ENCODE data around the gene SMAGP.
"Not testable (repeated sequence)": the region's sequence is repeated elsewhere in the genome, so short reads cannot be mapped to it uniquely, and the experiment has no call there.

SMAGP gene, protein sequence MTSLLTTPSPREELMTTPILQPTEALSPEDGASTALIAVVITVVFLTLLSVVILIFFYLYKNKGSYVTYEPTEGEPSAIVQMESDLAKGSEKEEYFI

GRCh38 chr12:51270067-51270950 is at the start of gene SMAGP:
SMAGP (minus strand) TSS chr12:51270415; CDS start chr12:51269278, 1,137 bp downstream.
- DNase-seq (ENCODE audit: low spot score), result peak; percentile 66

GRCh38 chr12:51318846-51319599 is 48.8 kb upstream of the SMAGP start:
- DNase-seq (ENCODE audit: low spot score), result no peak

DNA sequence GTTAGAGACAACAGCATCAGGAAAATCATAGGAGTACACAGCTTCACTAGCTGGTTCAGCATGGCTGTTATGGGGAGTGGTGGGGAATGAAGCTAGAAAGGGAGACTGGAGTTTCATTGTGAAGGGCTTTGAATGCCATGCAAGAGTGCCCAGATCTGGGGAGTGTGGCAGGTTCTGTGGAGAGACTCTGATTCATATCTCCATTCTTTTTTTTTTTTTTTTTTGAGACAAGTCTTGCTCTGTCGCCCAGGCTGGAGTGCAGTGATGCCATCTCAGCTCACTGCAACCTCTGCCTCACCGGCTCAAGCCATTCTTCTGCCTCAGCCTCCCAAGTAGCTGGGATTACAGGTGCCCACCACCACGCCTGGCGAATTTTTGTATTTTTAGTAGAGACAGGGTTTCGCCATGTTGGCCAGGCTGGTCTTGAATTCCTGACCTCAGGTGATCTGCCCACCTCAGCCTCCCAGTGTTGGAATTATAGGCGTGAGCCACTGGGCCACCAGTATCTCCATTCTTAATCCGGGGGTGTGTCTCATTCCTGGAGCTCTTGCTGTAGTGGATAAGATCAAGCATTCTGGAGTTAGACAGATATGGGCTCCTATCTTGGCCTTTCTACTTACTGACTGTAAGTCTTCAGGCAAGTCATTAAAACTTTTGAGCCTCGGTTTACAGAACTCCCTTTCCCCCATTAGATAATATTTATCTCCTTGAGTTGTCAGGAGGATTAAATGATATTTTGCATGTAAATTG is 48.0 kb upstream of the SMAGP start:
- DNase-seq (ENCODE audit: low spot score), result not testable (repeated sequence)

GRCh38 chr12:51311389-51311788 is 41.2 kb upstream of the SMAGP start:
- DNase-seq (ENCODE audit: low spot score), result no peak

- peak; percentile 83 for DNase-seq (ENCODE audit: low spot score)
Observed at GRCh38 chr12:51307655-51308593, 37.7 kb upstream of the SMAGP start.

DNA sequence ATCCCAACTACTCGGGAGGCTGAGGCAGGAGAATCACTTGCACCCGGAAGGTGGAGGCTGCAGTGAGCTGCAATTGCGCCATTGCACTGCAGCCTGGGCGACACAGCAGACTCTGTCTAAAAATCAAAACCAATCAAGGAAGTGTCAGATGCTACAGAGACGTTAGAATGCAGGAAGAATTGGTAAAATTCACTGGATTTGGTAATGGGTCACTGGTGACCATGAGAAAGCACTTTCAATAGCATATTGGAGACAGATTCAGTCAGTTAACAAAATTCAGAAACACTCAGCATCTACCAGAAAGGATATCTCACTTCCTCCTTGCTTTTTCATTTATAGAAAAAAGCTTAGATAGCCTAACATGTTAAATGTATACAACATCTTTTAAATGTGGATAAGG is 36.3 kb upstream of the SMAGP start:
- DNase-seq (ENCODE audit: low spot score), result no peak

- not testable (repeated sequence) for DNase-seq (ENCODE audit: low spot score)
Observed at GRCh38 chr12:51300768-51301167, 30.6 kb upstream of the SMAGP start.

GRCh38 chr12:51295651-51296050 is 25.4 kb upstream of the SMAGP start:
- DNase-seq (ENCODE audit: low spot score), result no peak

GRCh38 chr12:51294097-51294496 is 23.9 kb upstream of the SMAGP start:
- DNase-seq (ENCODE audit: low spot score), result not testable (repeated sequence)

GRCh38 chr12:51293696-51294095 is 23.5 kb upstream of the SMAGP start:
- DNase-seq (ENCODE audit: low spot score), result no peak

DNA sequence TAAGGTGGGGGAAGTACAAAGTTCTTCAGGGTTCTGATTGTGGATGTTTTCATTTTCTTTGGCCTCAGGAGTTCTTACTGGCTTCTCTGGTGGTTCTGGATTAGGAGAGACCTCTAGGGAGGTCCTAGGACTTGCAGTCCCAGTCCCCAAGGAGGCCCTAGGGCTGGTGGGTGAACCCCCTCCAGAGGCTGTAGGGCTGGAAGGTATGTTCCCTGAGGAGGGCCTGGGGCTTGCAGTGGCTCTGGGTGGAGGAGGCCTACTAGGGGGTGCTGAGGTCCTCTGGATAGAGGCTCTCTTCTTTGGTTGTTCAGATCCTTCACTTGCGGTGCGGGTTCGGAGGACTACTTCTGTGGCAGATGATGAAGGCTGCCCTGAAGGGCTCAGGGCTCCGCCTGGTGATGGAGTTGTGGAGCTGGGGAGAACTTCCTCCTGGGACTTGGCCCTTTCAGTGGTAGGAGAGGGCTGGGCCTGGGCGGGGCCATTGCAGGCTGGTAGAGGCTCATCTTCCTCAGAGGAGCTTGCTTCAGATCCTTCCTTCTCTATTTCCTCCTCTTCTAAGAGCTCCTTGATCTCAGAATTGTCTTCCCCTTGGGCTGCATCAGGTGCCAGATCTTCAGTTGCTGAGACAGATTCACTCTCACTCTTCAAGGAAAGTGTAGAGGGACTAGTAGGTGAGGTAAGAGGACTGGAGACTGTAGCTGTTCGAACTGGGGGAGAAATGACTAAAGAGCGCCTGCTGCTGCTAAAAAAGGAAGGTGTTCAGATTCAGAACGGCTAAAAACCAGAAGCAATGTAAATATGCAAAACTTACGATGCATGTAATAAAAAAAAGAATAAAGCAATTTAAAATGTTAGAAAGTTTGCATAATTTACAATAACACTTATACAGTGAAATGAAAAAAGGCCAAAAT is 21.6 kb upstream of the SMAGP start:
- not testable (repeated sequence) for DNase-seq (ENCODE audit: low spot score)

GRCh38 chr12:51285843-51286242 is 15.6 kb upstream of the SMAGP start:
- no peak for DNase-seq (ENCODE audit: low spot score)

- peak; percentile 43 for DNase-seq (ENCODE audit: low spot score)
Observed at GRCh38 chr12:51281202-51281924, 11.1 kb upstream of the SMAGP start.

DNA sequence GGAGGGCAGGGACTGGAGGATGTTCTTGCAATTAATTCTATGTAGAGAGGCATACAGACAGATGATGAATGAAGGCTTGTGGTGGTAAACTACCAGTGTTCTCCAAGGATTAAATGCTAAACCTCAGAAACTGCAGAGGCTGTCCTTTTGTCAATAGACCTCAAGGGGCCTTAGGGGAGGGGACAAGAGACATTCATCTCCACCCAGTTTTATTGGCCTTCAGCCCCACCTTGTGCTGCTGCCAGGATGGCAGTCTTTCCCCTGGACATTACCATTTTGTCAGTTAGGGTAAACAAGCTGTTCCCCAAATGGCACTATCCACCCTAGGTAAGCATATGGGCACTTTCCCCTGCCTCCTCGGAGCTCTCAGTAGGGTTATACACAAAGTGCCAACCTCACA is 4.9 kb upstream of the SMAGP start:
- no peak for DNase-seq (ENCODE audit: low spot score)

DNA sequence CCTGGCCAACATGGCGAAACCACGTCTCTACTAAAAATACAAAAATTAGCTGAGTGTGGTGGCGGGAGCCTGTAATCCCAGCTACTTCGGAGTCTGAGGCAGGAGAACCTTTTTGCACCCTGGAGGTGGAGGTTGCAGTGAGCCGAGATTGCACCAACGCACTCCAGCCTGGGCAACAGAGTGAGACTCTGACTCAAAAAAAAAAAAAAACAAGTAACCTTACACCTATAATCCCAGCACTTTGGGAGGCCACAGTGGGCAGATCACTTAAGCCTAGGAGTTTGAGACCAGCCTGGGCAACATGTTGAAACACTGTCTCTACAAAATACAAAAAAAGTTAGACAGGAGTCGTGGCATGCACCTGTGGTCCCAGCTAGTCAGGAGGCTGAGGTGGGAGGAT is 2.6 kb upstream of the SMAGP start:
- not testable (repeated sequence) for DNase-seq (ENCODE audit: low spot score)

DNA sequence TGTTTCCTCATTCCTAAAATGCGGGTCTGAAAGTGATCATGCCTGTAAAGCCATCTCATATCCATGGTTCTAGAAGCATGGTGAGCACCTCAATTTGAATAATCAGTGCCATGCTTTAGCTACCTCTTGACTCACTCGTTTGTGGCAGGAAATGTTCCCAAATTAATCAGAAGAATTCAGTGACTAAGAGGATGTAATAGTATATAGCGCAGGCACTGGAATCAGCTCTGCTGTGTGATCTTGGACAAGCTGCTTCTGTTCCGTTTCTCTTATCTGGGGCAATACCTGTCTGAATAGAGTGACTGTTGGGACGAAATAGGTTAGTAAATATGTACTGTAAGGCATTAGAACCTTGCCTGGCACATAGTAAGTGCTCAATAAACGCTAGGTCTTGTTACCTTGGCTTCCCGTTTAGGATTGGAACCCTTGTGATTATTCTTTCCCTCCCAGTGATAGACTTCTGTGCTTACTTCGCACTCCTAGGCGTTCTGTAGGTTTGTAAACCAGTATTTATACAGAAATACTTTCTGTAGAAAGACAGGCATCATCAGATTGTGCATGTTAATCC is 820 bp upstream of the SMAGP start:
- DNase-seq (ENCODE audit: low spot score), result peak; percentile 84

- peak; percentile 52 for DNase-seq (ENCODE audit: low spot score)
Observed at GRCh38 chr12:51269174-51270066, 795 bp downstream of the SMAGP start.

DNA sequence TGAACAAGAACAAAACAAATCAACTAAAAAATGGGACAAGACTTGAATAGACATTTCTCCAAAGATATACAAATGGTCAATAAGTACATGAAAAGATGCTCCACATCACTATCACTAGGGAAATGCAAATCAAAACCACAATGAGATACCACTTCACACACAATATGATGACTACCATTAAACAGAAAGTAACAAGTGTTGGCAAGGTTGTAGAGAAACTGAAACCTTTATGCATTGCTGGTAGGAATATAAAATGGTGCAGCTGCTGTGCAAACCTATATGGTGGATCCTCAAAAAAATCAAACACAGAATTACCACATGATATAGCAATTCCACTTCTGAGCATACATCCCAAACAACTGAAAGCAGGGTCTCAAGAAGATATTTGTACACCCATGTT is 5.2 kb downstream of the SMAGP start:
- no peak for DNase-seq (ENCODE audit: low spot score)

Measured in AG08396 (cell line).